C4-2B (cell line): ENCODE measurements around the gene PDPK1.

ENCODE experiments used
- ZFX ChIP-seq: fragments of 450-650 bp; IDR thresholded peaks from 2 replicates; pipeline ENCODE4 v1.6.1; 2017
- TF ChIP-seq, protein P1 (sequence below): fragments of 450-650 bp; conservative IDR thresholded peaks from 2 replicates; pipeline ENCODE4 v1.5.1; 2017; ENCODE audit warnings: mild to moderate bottlenecking

DNA sequence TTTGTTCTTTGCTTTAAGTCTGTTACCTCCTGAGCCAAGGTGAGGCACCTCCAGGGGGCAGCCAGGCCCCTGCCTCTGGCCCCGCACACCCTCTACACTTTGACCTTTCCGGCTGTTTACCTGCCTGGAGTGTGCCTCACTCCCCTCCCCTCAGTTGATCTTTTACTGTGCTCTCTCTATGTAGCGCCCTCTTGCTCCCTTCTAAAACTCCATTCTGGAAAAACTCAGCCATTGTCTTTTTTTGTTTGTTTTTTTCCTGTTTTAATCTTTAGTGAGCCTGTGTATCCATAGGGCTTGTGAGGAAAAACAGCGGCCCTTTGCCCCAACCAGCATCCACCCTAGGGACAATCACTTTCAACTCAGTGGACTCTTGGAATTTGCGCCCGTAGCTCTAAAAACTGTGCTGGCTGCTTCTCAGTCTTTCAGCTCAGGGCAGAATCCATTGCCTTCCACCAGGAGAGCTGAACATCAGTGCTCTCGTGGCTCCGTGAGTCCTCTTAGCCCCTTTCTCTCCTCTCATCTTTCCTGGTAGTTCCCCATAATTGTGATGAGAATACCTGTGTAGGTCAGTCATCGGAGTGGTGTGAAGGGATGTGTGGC, 13.4 kb upstream of the PDPK1 start:
- TF ChIP-seq, protein P1, sequence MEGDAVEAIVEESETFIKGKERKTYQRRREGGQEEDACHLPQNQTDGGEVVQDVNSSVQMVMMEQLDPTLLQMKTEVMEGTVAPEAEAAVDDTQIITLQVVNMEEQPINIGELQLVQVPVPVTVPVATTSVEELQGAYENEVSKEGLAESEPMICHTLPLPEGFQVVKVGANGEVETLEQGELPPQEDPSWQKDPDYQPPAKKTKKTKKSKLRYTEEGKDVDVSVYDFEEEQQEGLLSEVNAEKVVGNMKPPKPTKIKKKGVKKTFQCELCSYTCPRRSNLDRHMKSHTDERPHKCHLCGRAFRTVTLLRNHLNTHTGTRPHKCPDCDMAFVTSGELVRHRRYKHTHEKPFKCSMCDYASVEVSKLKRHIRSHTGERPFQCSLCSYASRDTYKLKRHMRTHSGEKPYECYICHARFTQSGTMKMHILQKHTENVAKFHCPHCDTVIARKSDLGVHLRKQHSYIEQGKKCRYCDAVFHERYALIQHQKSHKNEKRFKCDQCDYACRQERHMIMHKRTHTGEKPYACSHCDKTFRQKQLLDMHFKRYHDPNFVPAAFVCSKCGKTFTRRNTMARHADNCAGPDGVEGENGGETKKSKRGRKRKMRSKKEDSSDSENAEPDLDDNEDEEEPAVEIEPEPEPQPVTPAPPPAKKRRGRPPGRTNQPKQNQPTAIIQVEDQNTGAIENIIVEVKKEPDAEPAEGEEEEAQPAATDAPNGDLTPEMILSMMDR = no peak
- no peak for TF ChIP-seq ZFX
